Hepatocyte (in vitro differentiated cells): ENCODE measurements around the gene ENTPD2. TPM values are rescaled to one million over a fixed set of nuclear protein-coding genes. Genes with fewer than 3 reads are reported as not detected.

ENCODE experiments used
- DNase-seq: peaks from one replicate; pipeline ENCODE4 v3.0.0-alpha.2; 2016; ENCODE audit warnings: low spot score
- H2AFZ ChIP-seq: fragments of 200-600 bp; sonication (generic); 2 replicates; pipeline ENCODE4 v1.6.0; 2016; ENCODE audit warnings: antibody characterized with exemption, mild to moderate bottlenecking
- H3K27ac ChIP-seq: fragments of 200-600 bp; sonication (generic); 2 replicates; pipeline ENCODE4 v1.5.1; 2016; ENCODE audit warnings: mild to moderate bottlenecking
- H3K27me3 ChIP-seq: fragments of 200-600 bp; sonication (generic); 2 replicates; pipeline ENCODE4 v1.6.1; 2016
- H3K36me3 ChIP-seq: fragments of 200-600 bp; sonication (generic); replicated peaks from 2 replicates; pipeline ENCODE4 v1.5.1; 2016; ENCODE audit warnings: low read depth; ENCODE audit not compliant: insufficient read depth
- H3K4me1 ChIP-seq: fragments of 200-600 bp; sonication (generic); 2 replicates; pipeline ENCODE4 v1.5.1; 2016; ENCODE audit warnings: mild to moderate bottlenecking, moderate library complexity; ENCODE audit not compliant: insufficient read depth
- H3K4me2 ChIP-seq: fragments of 200-600 bp; sonication (generic); 2 replicates; pipeline ENCODE4 v1.6.0; 2016
- H3K4me3 ChIP-seq: fragments of 200-600 bp; sonication (generic); 2 replicates; pipeline ENCODE4 v1.5.1; 2016; ENCODE audit warnings: mild to moderate bottlenecking
- H3K79me2 ChIP-seq: fragments of 200-600 bp; sonication (generic); 2 replicates; pipeline ENCODE4 v1.6.0; 2017; ENCODE audit warnings: mild to moderate bottlenecking
- H3K9me2 ChIP-seq: fragments of 200-600 bp; sonication (generic); replicated peaks from 2 replicates; pipeline ENCODE4 v1.6.0; 2017; ENCODE audit warnings: mild to moderate bottlenecking; ENCODE audit not compliant: insufficient read depth
- H3K9me3 ChIP-seq: fragments of 200-600 bp; sonication (generic); 2 replicates; pipeline ENCODE4 v1.5.1; 2016; ENCODE audit warnings: low read depth, mild to moderate bottlenecking
- H4K20me1 ChIP-seq: fragments of 200-600 bp; sonication (generic); 2 replicates; pipeline ENCODE4 v1.6.0; 2016; ENCODE audit warnings: mild to moderate bottlenecking; ENCODE audit not compliant: insufficient read depth, poor library complexity, severe bottlenecking
- CTCF ChIP-seq: fragments of 200-600 bp; sonication (generic); IDR thresholded peaks from 2 replicates; pipeline ENCODE4 v1.5.1; 2016; ENCODE audit warnings: antibody characterized with exemption, mild to moderate bottlenecking; ENCODE audit not compliant: poor library complexity
- EZH2 ChIP-seq: fragments of 200-600 bp; sonication (generic); IDR thresholded peaks from 2 replicates; pipeline ENCODE4 v1.6.1; 2016; ENCODE audit warnings: antibody characterized with exemption, mild to moderate bottlenecking, borderline replicate concordance
- EZH2phosphoT487 ChIP-seq: fragments of 200-600 bp; sonication (generic); IDR thresholded peaks from one replicate; pipeline ENCODE4 v1.6.1; 2018; ENCODE audit warnings: antibody characterized with exemption, mild to moderate bottlenecking, low read depth, moderate library complexity; ENCODE audit not compliant: unreplicated experiment, severe bottlenecking
- WGBS: methylation state at CpG from one replicate; pipeline ENCODE4 v1.1.6; 2016; ENCODE audit warnings: low lambda C conversion rate; ENCODE audit errors: missing lambda C conversion rate; 5-methylcytosine and 5-hydroxymethylcytosine counted together
- polyA plus RNA-seq: library from polyadenylated mRNA; unstranded; fragments of >200 nt; fragmentation: Nextera tagmentation; extraction: Ambion mirVana; gene quantifications from 2 replicates; pipeline ENCODE4 v1.2.1, GENCODE V29; 2016
- total RNA-seq: library from RNA; depleted of rRNA; stranded (reverse); fragments of >200 nt; gene quantifications from 2 replicates; pipeline ENCODE4 v1.2.3, GENCODE V29; 2014

The ENTPD2 gene
- total and polyA plus RNA-seq, 2 experiments from 2014 or later: 1.1 to 1.8 TPM

DNA sequence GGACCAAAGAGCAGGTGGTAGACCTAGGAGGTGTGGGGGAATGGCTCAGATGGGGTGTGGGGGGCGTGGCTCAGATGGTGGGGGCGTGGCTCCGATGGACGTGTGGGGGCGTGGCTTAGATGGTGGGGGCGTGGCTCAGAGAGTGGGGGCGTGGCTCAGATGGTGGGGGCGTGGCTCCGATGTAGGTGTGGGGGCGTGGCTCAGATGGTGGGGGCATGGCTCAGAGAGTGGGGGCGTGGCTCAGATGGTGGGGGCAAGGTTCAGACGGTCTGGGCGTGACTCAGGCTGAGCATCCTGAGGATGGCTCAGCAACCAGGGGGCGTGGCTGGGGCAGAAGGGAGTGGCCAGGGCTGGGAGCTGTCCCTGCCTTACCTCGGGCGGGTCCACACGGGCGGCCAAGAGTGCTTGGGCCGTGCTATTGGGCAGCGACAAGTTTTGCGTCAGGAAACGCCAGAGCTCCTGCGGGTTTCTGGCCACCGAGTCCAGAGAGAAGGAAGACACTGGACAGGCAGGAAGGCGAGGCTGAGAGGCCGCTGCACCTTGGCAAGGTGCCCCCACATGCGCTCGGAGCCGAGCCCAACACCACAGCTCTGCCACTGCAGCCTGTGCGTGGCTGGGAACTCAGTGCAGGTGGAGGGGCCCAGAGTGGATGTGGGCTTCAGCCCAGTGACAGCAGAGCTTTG is 31.7 kb downstream of the ENTPD2 start:
- peaks cover 2% of the 10 kb centered on the region for H3K4me1 ChIP-seq
- no peak overlapping the region for H3K4me2 ChIP-seq
- H3K4me3 ChIP-seq: no peak overlapping the region
- H2AFZ ChIP-seq: no peak overlapping the region
- H3K27ac ChIP-seq: no peak overlapping the region
- TF ChIP-seq EZH2: no peak
- no peak for TF ChIP-seq CTCF
- TF ChIP-seq EZH2phosphoT487: no peak
- H3K36me3 ChIP-seq: no peaks in the 10 kb centered on the region
- no peaks in the 10 kb centered on the region for H4K20me1 ChIP-seq
- no peaks in the 10 kb centered on the region for H3K9me2 ChIP-seq
- H3K27me3 ChIP-seq: no peaks in the 10 kb centered on the region
- H3K79me2 ChIP-seq: no peaks in the 10 kb centered on the region
- no peaks in the 10 kb centered on the region for H3K9me3 ChIP-seq
- DNase-seq: peak; percentile 88
- WGBS: 86% methylated on average over 18 of the region's 30 CpGs

DNA sequence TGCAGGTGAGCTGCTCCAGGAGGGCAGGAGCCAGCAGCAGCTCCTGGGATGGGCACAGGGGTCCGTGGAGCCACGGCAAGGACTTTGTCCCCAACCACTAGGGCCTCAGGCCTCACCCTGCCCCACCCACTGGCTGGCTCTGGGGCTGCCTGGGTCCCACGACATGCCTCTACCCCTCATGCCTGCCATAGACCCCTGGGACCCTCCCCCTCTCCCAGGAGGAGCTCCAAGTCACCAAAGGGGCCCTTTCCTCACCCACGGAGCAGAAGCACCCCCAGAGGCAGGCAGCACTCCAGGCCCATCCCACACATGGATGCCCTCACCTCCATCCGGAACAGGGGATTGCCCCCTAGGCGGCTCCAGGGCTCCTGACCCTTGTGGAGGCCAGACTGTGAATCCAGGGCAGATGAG is 32.3 kb downstream of the ENTPD2 start:
- DNase-seq: no peak
- Histone ChIP-seq H4K20me1 (no peaks in the 10 kb centered on the region), H3K27ac (no peak overlapping the region), H3K27me3 (no peaks in the 10 kb centered on the region), H3K36me3 (no peaks in the 10 kb centered on the region), H3K4me2 (no peak overlapping the region), H3K9me2 (no peaks in the 10 kb centered on the region), H2AFZ (no peak overlapping the region), H3K4me3 (no peak overlapping the region), H3K4me1 (no peaks in the 10 kb centered on the region), H3K9me3 (no peaks in the 10 kb centered on the region), H3K79me2 (no peaks in the 10 kb centered on the region)
- TF ChIP-seq CTCF: no peak
- TF ChIP-seq EZH2: no peak
- no peak for TF ChIP-seq EZH2phosphoT487
- WGBS: 85% methylated on average over 6 of the region's 6 CpGs

DNA sequence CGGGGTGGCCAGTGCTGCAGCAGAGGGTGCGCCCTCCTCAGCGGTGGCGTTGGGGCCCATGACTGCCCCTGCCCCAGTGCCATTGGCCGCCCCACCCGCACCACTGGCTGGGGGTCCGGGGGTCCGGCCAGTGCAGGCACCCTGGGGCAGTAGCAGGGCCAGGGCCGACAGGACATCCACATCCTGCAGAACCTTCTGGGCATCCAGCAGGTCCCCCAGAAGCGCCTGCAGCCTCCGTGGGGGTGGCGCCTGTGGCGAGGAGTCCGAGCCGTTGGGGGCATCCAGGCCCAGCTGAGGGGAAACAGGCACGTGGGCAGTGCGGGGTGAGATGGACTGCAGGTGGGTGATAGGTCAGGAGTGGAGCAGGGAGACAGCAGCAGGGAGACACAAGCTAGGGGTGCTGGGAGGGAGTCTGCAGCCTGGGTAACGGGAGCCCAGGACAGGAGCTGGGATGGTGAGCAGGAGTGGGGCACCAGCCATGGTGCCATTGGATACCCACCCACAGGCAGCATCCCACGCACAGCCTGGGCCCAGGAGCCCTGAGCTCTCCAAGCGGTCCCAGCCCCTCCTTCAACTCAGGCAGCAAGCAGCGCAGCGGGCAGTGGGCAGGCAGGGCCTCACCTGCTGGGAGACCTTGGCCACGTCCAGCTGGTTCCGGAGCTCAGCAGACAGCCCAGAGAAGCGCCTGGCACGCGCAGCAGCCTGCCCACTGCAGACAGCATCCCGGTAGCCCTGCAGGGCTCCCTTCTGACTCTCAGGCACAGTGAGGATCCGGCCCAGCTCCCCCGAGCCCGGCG is 32.9 kb downstream of the ENTPD2 start:
- H3K79me2 ChIP-seq: no peaks in the 10 kb centered on the region
- H4K20me1 ChIP-seq: no peaks in the 10 kb centered on the region
- H3K9me2 ChIP-seq: no peaks in the 10 kb centered on the region
- H3K9me3 ChIP-seq: no peaks in the 10 kb centered on the region
- no peak overlapping the region for H3K4me3 ChIP-seq
- no peak overlapping the region for H3K27ac ChIP-seq
- no peak overlapping the region for H3K4me2 ChIP-seq
- 95% methylated on average over 32 of the region's 32 CpGs for WGBS
- H3K4me1 ChIP-seq: no peaks in the 10 kb centered on the region
- TF ChIP-seq CTCF: no peak
- TF ChIP-seq EZH2phosphoT487: no peak
- TF ChIP-seq EZH2: no peak
- no peak overlapping the region for H2AFZ ChIP-seq
- DNase-seq: no peak
- no peaks in the 10 kb centered on the region for H3K27me3 ChIP-seq
- no peaks in the 10 kb centered on the region for H3K36me3 ChIP-seq
